NCI-H2029 treated with DMSO at 0.1 percent for 48 hours (cell line): ENCODE measurements around the gene CPN2.

ENCODE experiments used
- DNase-seq: peaks from one replicate; lab custom pipeline; 2025; lab: John Stamatoyannopoulos, UW

CPN2 gene

GRCh38 chr3:194351952-194352536, 916 bp upstream of the CPN2 start:
- no peak for DNase-seq

- DNase-seq, result no peak
These were observed 429 bp downstream of the CPN2 start for GRCh38 chr3:194350726-194351071.

- DNase-seq, result no peak
These were observed 2.8 kb downstream of the CPN2 start for GRCh38 chr3:194348354-194348753.

- DNase-seq, result no peak
These were observed 4.5 kb downstream of the CPN2 start for GRCh38 chr3:194346621-194347020.

GRCh38 chr3:194346035-194346434, 5.1 kb downstream of the CPN2 start:
- DNase-seq, result no peak

GRCh38 chr3:194344012-194344411, 7.1 kb downstream of the CPN2 start:
- DNase-seq, result peak; percentile 2

- no peak for DNase-seq
These were observed 7.6 kb downstream of the CPN2 start for GRCh38 chr3:194343561-194343893.

GRCh38 chr3:194342861-194343560, 8.1 kb downstream of the CPN2 start:
- DNase-seq, result no peak

- no peak for DNase-seq
These were observed 10.2 kb downstream of the CPN2 start for GRCh38 chr3:194340757-194341400.

GRCh38 chr3:194339840-194340239, 11.3 kb downstream of the CPN2 start:
- no peak for DNase-seq

- no peak for DNase-seq
These were observed 11.8 kb downstream of the CPN2 start for GRCh38 chr3:194339356-194339755.

- no peak for DNase-seq
These were observed 13.0 kb downstream of the CPN2 start for GRCh38 chr3:194337965-194338753.

GRCh38 chr3:194336601-194337355, 14.3 kb downstream of the CPN2 start:
- no peak for DNase-seq

GRCh38 chr3:194333981-194334320, 17.2 kb downstream of the CPN2 start:
- DNase-seq, result no peak

GRCh38 chr3:194333212-194333980, 17.7 kb downstream of the CPN2 start:
- DNase-seq, result no peak

GRCh38 chr3:194332858-194333211, 18.3 kb downstream of the CPN2 start:
- DNase-seq, result no peak

GRCh38 chr3:194330579-194330978, 20.5 kb downstream of the CPN2 start:
- DNase-seq, result no peak

- no peak for DNase-seq
These were observed 21.0 kb downstream of the CPN2 start for GRCh38 chr3:194330160-194330559.

GRCh38 chr3:194329583-194329965, 21.6 kb downstream of the CPN2 start:
- no peak for DNase-seq

- DNase-seq, result no peak
These were observed 22.1 kb downstream of the CPN2 start for GRCh38 chr3:194328942-194329582.

- no peak for DNase-seq
These were observed 23.0 kb downstream of the CPN2 start for GRCh38 chr3:194328053-194328657.
